ENCODE measurements around the gene CD38.

The CD38 gene

GRCh38 chr4:15754323-15754722 is 23.8 kb upstream of the CD38 start:
- no peak overlapping the region for H3K27ac ChIP-seq (ENCODE audit: low read depth, low read length)
- H3K4me1 ChIP-seq (ENCODE audit: control insufficient read depth, low read length): peaks cover 38% of the 10 kb centered on the region
- no peak overlapping the region for H3K4me3 ChIP-seq (ENCODE audit: low read length)
- H3F3A ChIP-seq (ENCODE audit: control insufficient read depth, insufficient read depth): no peaks in the 10 kb centered on the region
- H3K79me2 ChIP-seq (ENCODE audit: control insufficient read depth, low read length): no peaks in the 10 kb centered on the region
- H4K20me1 ChIP-seq (ENCODE audit: control insufficient read depth, insufficient read depth, low read depth, low read length): no peaks in the 10 kb centered on the region
- H3K27me3 ChIP-seq (ENCODE audit: control insufficient read depth, low read length): no peaks in the 10 kb centered on the region
- H3K9me3 ChIP-seq (ENCODE audit: control insufficient read depth, insufficient read depth, low read length): no peaks in the 10 kb centered on the region; the same call in 1 of the 2 replicates
- no peak for TF ChIP-seq EZH2phosphoT487 (IDR thresholded peaks at IDR 0.05; ENCODE audit: borderline replicate concordance, low read length)
- TF ChIP-seq, protein P1, sequence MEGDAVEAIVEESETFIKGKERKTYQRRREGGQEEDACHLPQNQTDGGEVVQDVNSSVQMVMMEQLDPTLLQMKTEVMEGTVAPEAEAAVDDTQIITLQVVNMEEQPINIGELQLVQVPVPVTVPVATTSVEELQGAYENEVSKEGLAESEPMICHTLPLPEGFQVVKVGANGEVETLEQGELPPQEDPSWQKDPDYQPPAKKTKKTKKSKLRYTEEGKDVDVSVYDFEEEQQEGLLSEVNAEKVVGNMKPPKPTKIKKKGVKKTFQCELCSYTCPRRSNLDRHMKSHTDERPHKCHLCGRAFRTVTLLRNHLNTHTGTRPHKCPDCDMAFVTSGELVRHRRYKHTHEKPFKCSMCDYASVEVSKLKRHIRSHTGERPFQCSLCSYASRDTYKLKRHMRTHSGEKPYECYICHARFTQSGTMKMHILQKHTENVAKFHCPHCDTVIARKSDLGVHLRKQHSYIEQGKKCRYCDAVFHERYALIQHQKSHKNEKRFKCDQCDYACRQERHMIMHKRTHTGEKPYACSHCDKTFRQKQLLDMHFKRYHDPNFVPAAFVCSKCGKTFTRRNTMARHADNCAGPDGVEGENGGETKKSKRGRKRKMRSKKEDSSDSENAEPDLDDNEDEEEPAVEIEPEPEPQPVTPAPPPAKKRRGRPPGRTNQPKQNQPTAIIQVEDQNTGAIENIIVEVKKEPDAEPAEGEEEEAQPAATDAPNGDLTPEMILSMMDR (IDR thresholded peaks at IDR 0.05; ENCODE audit: low read depth, low read length, poor library complexity, severe bottlenecking): no peak
- H3K9me2 ChIP-seq (replicated peaks; ENCODE audit: control insufficient read depth, low read length): no peaks in the 10 kb centered on the region
- H3K36me3 ChIP-seq (ENCODE audit: control insufficient read depth, low read length): no peaks in the 10 kb centered on the region
- peak overlapping the region; percentile 8 for H3K4me2 ChIP-seq (ENCODE audit: low read length)

GRCh38 chr4:15755321-15756155 is 22.6 kb upstream of the CD38 start:
- no peaks in the 10 kb centered on the region for H3K36me3 ChIP-seq (ENCODE audit: control insufficient read depth, low read length)
- peak overlapping the region; percentile 39 for H3K4me3 ChIP-seq (ENCODE audit: low read length)
- peak overlapping the region; percentile 27 for H3K27ac ChIP-seq (ENCODE audit: low read depth, low read length)
- H3K27me3 ChIP-seq (ENCODE audit: control insufficient read depth, low read length): no peaks in the 10 kb centered on the region
- peak overlapping the region; percentile 54 for H3K4me2 ChIP-seq (ENCODE audit: low read length)
- no peaks in the 10 kb centered on the region; the same call in 1 of the 2 replicates for H3K9me3 ChIP-seq (ENCODE audit: control insufficient read depth, insufficient read depth, low read length)
- H3K4me1 ChIP-seq (ENCODE audit: control insufficient read depth, low read length): peaks cover 38% of the 10 kb centered on the region
- H3K79me2 ChIP-seq (ENCODE audit: control insufficient read depth, low read length): no peaks in the 10 kb centered on the region
- no peaks in the 10 kb centered on the region for H3K9me2 ChIP-seq (replicated peaks; ENCODE audit: control insufficient read depth, low read length)
- H4K20me1 ChIP-seq (ENCODE audit: control insufficient read depth, insufficient read depth, low read depth, low read length): no peaks in the 10 kb centered on the region
- H3F3A ChIP-seq (ENCODE audit: control insufficient read depth, insufficient read depth): no peaks in the 10 kb centered on the region
- TF ChIP-seq EZH2phosphoT487 (IDR thresholded peaks at IDR 0.05; ENCODE audit: borderline replicate concordance, low read length): no peak
- TF ChIP-seq, protein P1 (IDR thresholded peaks at IDR 0.05; ENCODE audit: low read depth, low read length, poor library complexity, severe bottlenecking): no peak

- peak overlapping the region; percentile 39 for H3K4me3 ChIP-seq (ENCODE audit: low read length)
- no peaks in the 10 kb centered on the region for H3K36me3 ChIP-seq (ENCODE audit: control insufficient read depth, low read length)
- peaks cover 38% of the 10 kb centered on the region for H3K4me1 ChIP-seq (ENCODE audit: control insufficient read depth, low read length)
- H3K27ac ChIP-seq (ENCODE audit: low read depth, low read length): peak overlapping the region; percentile 27
- no peaks in the 10 kb centered on the region for H4K20me1 ChIP-seq (ENCODE audit: control insufficient read depth, insufficient read depth, low read depth, low read length)
- H3K79me2 ChIP-seq (ENCODE audit: control insufficient read depth, low read length): no peaks in the 10 kb centered on the region
- no peaks in the 10 kb centered on the region for H3K9me2 ChIP-seq (replicated peaks; ENCODE audit: control insufficient read depth, low read length)
- H3K27me3 ChIP-seq (ENCODE audit: control insufficient read depth, low read length): no peaks in the 10 kb centered on the region
- no peaks in the 10 kb centered on the region for H3F3A ChIP-seq (ENCODE audit: control insufficient read depth, insufficient read depth)
- peak overlapping the region; percentile 54 for H3K4me2 ChIP-seq (ENCODE audit: low read length)
- TF ChIP-seq EZH2phosphoT487 (IDR thresholded peaks at IDR 0.05; ENCODE audit: borderline replicate concordance, low read length): no peak
- TF ChIP-seq, protein P1 (IDR thresholded peaks at IDR 0.05; ENCODE audit: low read depth, low read length, poor library complexity, severe bottlenecking): peak; percentile 81
- no peaks in the 10 kb centered on the region; the same call in 1 of the 2 replicates for H3K9me3 ChIP-seq (ENCODE audit: control insufficient read depth, insufficient read depth, low read length)
Observed at GRCh38 chr4:15756361-15756861, 21.7 kb upstream of the CD38 start.

All from DOHH2 (cell line).